Sigmoid colon (tissue), 7 donors: Measurements from ENCODE around the gene FOXN4. TPM values are rescaled to one million over a fixed set of nuclear protein-coding genes. Genes with fewer than 3 reads are reported as not detected.

Experiments
- DNase-seq: peaks from one replicate; pipeline ENCODE4 v3.0.0-alpha.2; 2019
- H3K27ac ChIP-seq, 4 donors: fragments of 200-600 bp; sonication (generic); one replicate each; pipeline ENCODE4 v1.5.1; 2016 to 2019; ENCODE audit warnings: mild to moderate bottlenecking in 1 of 4
- H3K27me3 ChIP-seq, 3 donors: fragments of 200-600 bp; sonication (generic); one replicate each; pipeline ENCODE4 v1.5.1; 2019; ENCODE audit warnings: mild to moderate bottlenecking in 1 of 3
- H3K36me3 ChIP-seq, 4 donors: fragments of 200-600 bp; sonication (generic); one replicate each; pipeline ENCODE4 v1.5.1; 2016 to 2019
- H3K4me1 ChIP-seq, 4 donors: fragments of 200-600 bp; sonication (generic); one replicate each; pipeline ENCODE4 v1.5.1; 2017 to 2019
- H3K4me3 ChIP-seq, 4 donors: fragments of 200-600 bp; sonication (generic); one replicate each; pipeline ENCODE4 v1.5.1; 2017 to 2019; ENCODE audit warnings: mild to moderate bottlenecking in 2 of 4, moderate library complexity in 1 of 4
- H3K9me3 ChIP-seq, 4 donors: fragments of 200-600 bp in 3 of 4; sonication (generic) in 3 of 4; one replicate each; pipeline versions ENCODE4 v1.5.1 to v1.6.1; 2013 to 2019
- EP300 ChIP-seq, 4 donors: sonication (generic); formaldehyde crosslinking; IDR thresholded peaks; one replicate each; pipeline ENCODE4 v1.6.1; 2017; ENCODE audit warnings: antibody characterized with exemption in 4 of 4
- POLR2A ChIP-seq, 2 donors: fragments of 450-650 bp; IDR thresholded peaks; one replicate each; pipeline ENCODE4 v1.6.1; 2016; ENCODE audit warnings: antibody characterized with exemption in 2 of 2, mild to moderate bottlenecking in 2 of 2, moderate library complexity in 2 of 2
- POLR2AphosphoS5 ChIP-seq, 4 donors: sonication (generic); formaldehyde crosslinking; IDR thresholded peaks; one replicate each; pipeline ENCODE4 v1.6.1; 2017; ENCODE audit warnings: antibody characterized with exemption in 4 of 4
- WGBS, 2 donors: extraction: QIAGEN DNeasy Blood & Tissue Kit; methylation state at CpG; one replicate each; pipeline ENCODE4 v1.1.7; 2013; 5-methylcytosine and 5-hydroxymethylcytosine counted together
- intact Hi-C: fragments of 100-400 bp; cut with DNase I; formaldehyde crosslinking; loops from one replicate; pipeline ENCODE4 v1.15.1; 2023
- polyA plus RNA-seq, 3 donors: library from polyadenylated mRNA; stranded (reverse); fragments of 200-250 nt; gene quantifications; one replicate each; pipeline ENCODE4 v1.2.3, GENCODE V29; 2013
- total RNA-seq, 4 donors: library from RNA; depleted of rRNA; stranded (reverse); fragments of >200 nt; gene quantifications; one replicate each; pipeline ENCODE4 v1.1.0, GENCODE V29; 2016
- TF ChIP-seq, protein P1 (sequence below), 4 experiments: fragments of 450-650 bp in 3 of 4; fragments of 200-600 bp in 1 of 4; IDR thresholded peaks; one replicate each; pipeline ENCODE4 v1.5.1; 2016 to 2019; ENCODE audit warnings: antibody characterized with exemption in 4 of 4, mild to moderate bottlenecking in 3 of 4, moderate library complexity in 2 of 4
- donor health status: healthy with polysubstance abuse.
- donor health status: Bipolar disorder and iron deficiency.
- donor health status: healthy.

Gene FOXN4
- total and polyA plus RNA-seq, 7 donors: 0.06 to 1.9 (median 0.41) TPM; not detected in 4

DNA sequence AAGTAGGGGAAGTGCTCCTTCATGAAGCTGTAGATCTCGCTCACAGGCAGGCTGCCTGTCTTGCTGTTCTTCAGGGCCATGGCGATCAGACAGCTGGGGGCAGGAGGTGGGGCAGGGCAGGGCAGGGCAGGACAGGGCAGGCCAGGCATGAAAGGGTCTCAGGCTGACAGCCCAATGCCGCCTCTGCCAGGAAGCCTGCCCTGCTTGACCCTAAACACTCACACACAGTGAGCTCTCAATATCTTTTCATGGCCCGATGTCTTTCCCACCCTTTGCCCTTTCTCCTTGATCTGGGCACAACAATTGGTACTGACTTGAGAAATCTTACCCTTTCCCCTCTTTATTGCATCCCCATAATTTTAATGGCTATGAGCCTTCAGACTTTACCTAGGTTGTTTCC lies 22.4 kb downstream of the FOXN4 start:
- WGBS, 2 donors: 75 to 90% methylated on average over 4 of the region's 4 CpGs
- intact Hi-C loops: no loop called here
- H3K27me3 ChIP-seq: peaks cover 0 to 3% (median 0%) of the 10 kb centered on the region in 3 donors
- no peak overlapping the region for H3K27ac ChIP-seq
- no peak for DNase-seq
- H3K36me3 ChIP-seq: no peaks in the 10 kb centered on the region
- TF ChIP-seq, protein P1, sequence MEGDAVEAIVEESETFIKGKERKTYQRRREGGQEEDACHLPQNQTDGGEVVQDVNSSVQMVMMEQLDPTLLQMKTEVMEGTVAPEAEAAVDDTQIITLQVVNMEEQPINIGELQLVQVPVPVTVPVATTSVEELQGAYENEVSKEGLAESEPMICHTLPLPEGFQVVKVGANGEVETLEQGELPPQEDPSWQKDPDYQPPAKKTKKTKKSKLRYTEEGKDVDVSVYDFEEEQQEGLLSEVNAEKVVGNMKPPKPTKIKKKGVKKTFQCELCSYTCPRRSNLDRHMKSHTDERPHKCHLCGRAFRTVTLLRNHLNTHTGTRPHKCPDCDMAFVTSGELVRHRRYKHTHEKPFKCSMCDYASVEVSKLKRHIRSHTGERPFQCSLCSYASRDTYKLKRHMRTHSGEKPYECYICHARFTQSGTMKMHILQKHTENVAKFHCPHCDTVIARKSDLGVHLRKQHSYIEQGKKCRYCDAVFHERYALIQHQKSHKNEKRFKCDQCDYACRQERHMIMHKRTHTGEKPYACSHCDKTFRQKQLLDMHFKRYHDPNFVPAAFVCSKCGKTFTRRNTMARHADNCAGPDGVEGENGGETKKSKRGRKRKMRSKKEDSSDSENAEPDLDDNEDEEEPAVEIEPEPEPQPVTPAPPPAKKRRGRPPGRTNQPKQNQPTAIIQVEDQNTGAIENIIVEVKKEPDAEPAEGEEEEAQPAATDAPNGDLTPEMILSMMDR (IDR thresholded peaks at IDR 0.05): no peak
- no peak for TF ChIP-seq POLR2AphosphoS5 (IDR thresholded peaks at IDR 0.05)
- no peak for TF ChIP-seq EP300 (IDR thresholded peaks at IDR 0.05)
- no peak for TF ChIP-seq POLR2A (IDR thresholded peaks at IDR 0.05)
- no peak overlapping the region for H3K4me3 ChIP-seq
- peaks cover 0 to 13% (median 9%) of the 10 kb centered on the region in 4 donors for H3K4me1 ChIP-seq
- no peaks in the 10 kb centered on the region for H3K9me3 ChIP-seq

GRCh38 chr12:109286252-109286651 lies 22.8 kb downstream of the FOXN4 start:
- H3K27me3 ChIP-seq: peaks cover 0 to 3% (median 0%) of the 10 kb centered on the region in 3 donors
- H3K36me3 ChIP-seq: no peaks in the 10 kb centered on the region
- TF ChIP-seq, protein P1 (IDR thresholded peaks at IDR 0.05): no peak
- TF ChIP-seq POLR2AphosphoS5 (IDR thresholded peaks at IDR 0.05): no peak
- peaks cover 0 to 9% (median 5%) of the 10 kb centered on the region in 4 donors for H3K4me1 ChIP-seq
- no peak for DNase-seq
- H3K9me3 ChIP-seq: no peaks in the 10 kb centered on the region
- H3K4me3 ChIP-seq: no peak overlapping the region
- intact Hi-C loops: no loop called here
- no peak overlapping the region for H3K27ac ChIP-seq

- H3K27me3 ChIP-seq: peaks cover 0 to 3% (median 0%) of the 10 kb centered on the region in 3 donors
- TF ChIP-seq, protein P1 (IDR thresholded peaks at IDR 0.05): no peak
- TF ChIP-seq POLR2AphosphoS5 (IDR thresholded peaks at IDR 0.05) (no peak), EP300 (IDR thresholded peaks at IDR 0.05) (no peak), POLR2A (IDR thresholded peaks at IDR 0.05) (no peak)
- peak overlapping the region in 1 of 4 donors; percentile 25 for H3K27ac ChIP-seq
- H3K9me3 ChIP-seq: no peaks in the 10 kb centered on the region
- H3K4me1 ChIP-seq: peaks cover 0 to 3% (median 2%) of the 10 kb centered on the region in 4 donors
- 90 to 92% methylated on average over 20 of the region's 20 CpGs for whole genome bisulfite sequencing, 2 donors
- intact Hi-C loops: no loop called here
- H3K4me3 ChIP-seq: no peak overlapping the region
- no peaks in the 10 kb centered on the region for H3K36me3 ChIP-seq
- no peak for DNase-seq
Measured at GRCh38 chr12:109284392-109284791, 24.7 kb downstream of the FOXN4 start.

DNA sequence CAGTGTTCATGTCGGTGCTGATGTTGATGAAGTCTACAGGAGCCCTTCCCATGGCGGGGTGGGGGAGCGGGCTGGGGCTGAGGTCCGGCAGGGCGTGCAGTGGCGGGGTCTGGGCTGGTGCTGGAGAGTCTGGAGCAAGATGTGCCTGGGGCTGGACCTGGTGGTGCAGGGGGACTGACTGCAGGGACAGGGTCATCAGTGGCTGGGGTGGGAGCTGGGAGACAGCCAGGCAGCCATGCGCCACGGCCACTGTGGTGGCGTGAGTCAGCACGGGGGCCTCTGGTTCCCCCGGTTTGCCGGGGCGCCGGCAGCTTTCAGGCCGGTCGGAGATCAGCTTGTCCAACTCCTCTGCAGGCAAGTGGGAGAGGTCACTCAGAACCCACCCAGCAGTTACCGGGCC lies 27.6 kb downstream of the FOXN4 start:
- intact Hi-C loops: no loop called here
- DNase-seq: no peak
- Histone ChIP-seq H3K4me3 (no peak overlapping the region), H3K9me3 (no peaks in the 10 kb centered on the region), H3K27me3 (no peaks in the 10 kb centered on the region), H3K36me3 (no peaks in the 10 kb centered on the region), H3K4me1 (peaks cover 0 to 26% (median 21%) of the 10 kb centered on the region in 4 donors), H3K27ac (no peak overlapping the region)
- WGBS, 2 donors: 88 to 92% methylated on average over 17 of the region's 17 CpGs
- TF ChIP-seq POLR2AphosphoS5 (IDR thresholded peaks at IDR 0.05) (no peak), POLR2A (IDR thresholded peaks at IDR 0.05) (no peak), EP300 (IDR thresholded peaks at IDR 0.05) (no peak)
- TF ChIP-seq, protein P1 (IDR thresholded peaks at IDR 0.05): no peak

DNA sequence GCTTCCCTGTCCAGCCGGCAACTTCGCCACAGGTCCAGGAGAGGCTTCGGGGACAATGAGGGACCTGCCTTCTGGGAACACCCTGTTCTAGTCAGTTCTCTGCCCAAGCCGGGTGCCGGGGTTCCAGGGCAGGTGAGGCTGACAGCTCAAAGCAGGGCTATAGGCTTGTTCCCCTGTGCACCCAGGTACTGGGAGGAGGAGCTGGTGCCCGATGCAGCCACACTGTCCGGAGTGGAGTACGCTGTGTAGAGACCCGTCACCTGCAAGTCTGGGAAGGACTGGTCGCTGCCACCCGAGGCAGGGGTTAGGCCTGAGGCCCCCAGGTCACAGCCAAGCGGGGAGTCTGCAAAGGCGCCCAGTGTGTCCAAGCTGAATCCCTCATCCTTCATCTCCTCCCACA lies 29.6 kb downstream of the FOXN4 start:
- no peak overlapping the region for H3K4me3 ChIP-seq
- no peaks in the 10 kb centered on the region for H3K9me3 ChIP-seq
- no peaks in the 10 kb centered on the region for H3K27me3 ChIP-seq
- H3K4me1 ChIP-seq: peaks cover 0 to 26% (median 21%) of the 10 kb centered on the region in 4 donors
- H3K27ac ChIP-seq: peak overlapping the region in 1 of 4 donors; percentile 39
- no peak for DNase-seq
- H3K36me3 ChIP-seq: no peaks in the 10 kb centered on the region
- TF ChIP-seq, protein P1 (IDR thresholded peaks at IDR 0.05): no peak
- TF ChIP-seq EP300 (IDR thresholded peaks at IDR 0.05): no peak
- no peak for TF ChIP-seq POLR2AphosphoS5 (IDR thresholded peaks at IDR 0.05)
- no peak for TF ChIP-seq POLR2A (IDR thresholded peaks at IDR 0.05)
- intact Hi-C loops: no loop called here
- WGBS, 2 donors: 95% methylated on average over 13 of the region's 13 CpGs
